Neural progenitor cell (in vitro differentiated cells): ENCODE measurements around the gene AHRR. TPM values are rescaled to one million over a fixed set of nuclear protein-coding genes. Genes with fewer than 3 reads are reported as not detected.

Source experiments
- DNase-seq: peaks from one replicate; pipeline ENCODE4 v3.0.0-alpha.2; 2016; ENCODE audit warnings: low spot score
- H2AFZ ChIP-seq: fragments of 200-600 bp; sonication (generic); replicated peaks from 2 replicates; pipeline ENCODE4 v1.6.1; 2016; ENCODE audit warnings: antibody characterized with exemption
- H3F3A ChIP-seq: fragments of 200-600 bp; sonication (generic); 2 replicates; pipeline ENCODE4 v1.6.1; 2016; ENCODE audit warnings: antibody characterized with exemption, low read depth
- H3K27ac ChIP-seq: fragments of 200-600 bp; sonication (generic); 2 replicates; pipeline ENCODE4 v1.5.1; 2016; ENCODE audit warnings: mild to moderate bottlenecking
- H3K27me3 ChIP-seq: fragments of 200-600 bp; sonication (generic); 2 replicates; pipeline ENCODE4 v1.6.1; 2016; ENCODE audit warnings: mild to moderate bottlenecking, moderate library complexity
- H3K36me3 ChIP-seq: fragments of 200-600 bp; sonication (generic); 2 replicates; pipeline ENCODE4 v1.5.1; 2016
- H3K4me1 ChIP-seq: fragments of 200-600 bp; sonication (generic); 2 replicates; pipeline ENCODE4 v1.6.1; 2016; ENCODE audit warnings: mixed run types
- H3K4me2 ChIP-seq: fragments of 200-600 bp; sonication (generic); 2 replicates; pipeline ENCODE4 v1.6.1; 2016
- H3K4me3 ChIP-seq: fragments of 200-600 bp; sonication (generic); 2 replicates; pipeline ENCODE4 v1.5.1; 2016
- H3K79me2 ChIP-seq: fragments of 200-600 bp; sonication (generic); 2 replicates; pipeline ENCODE4 v1.6.1; 2016; ENCODE audit warnings: low read depth
- H3K9ac ChIP-seq: fragments of 200-600 bp; sonication (generic); 2 replicates; pipeline ENCODE4 v1.6.1; 2016
- H3K9me3 ChIP-seq: fragments of 200-600 bp; sonication (generic); 2 replicates; pipeline ENCODE4 v1.5.1; 2016; ENCODE audit warnings: low read depth
- H4K20me1 ChIP-seq: fragments of 200-600 bp; sonication (generic); 2 replicates; pipeline ENCODE4 v1.6.1; 2016; ENCODE audit warnings: low read depth
- H3K27ac Mint-ChIP-seq: 3 replicates; pipeline ENCODE4 v1.8.0; 2021; ENCODE audit warnings: mixed read lengths
- H3K27me3 Mint-ChIP-seq: 2 replicates; pipeline ENCODE4 v1.8.0; 2022; ENCODE audit warnings: low read depth, mild to moderate bottlenecking, inconsistent platforms, moderate library complexity, mixed read lengths; ENCODE audit not compliant: insufficient read depth
- H3K36me3 Mint-ChIP-seq: 3 replicates; pipeline ENCODE4 v1.8.0; 2021; ENCODE audit warnings: mixed read lengths
- H3K4me1 Mint-ChIP-seq: 3 replicates; pipeline ENCODE4 v1.8.0; 2021; ENCODE audit warnings: mixed read lengths
- H3K4me3 Mint-ChIP-seq: 3 replicates; pipeline ENCODE4 v1.8.0; 2021; ENCODE audit warnings: mild to moderate bottlenecking, moderate library complexity, mixed read lengths
- H3K9me3 Mint-ChIP-seq: 3 replicates; pipeline ENCODE4 v1.8.0; 2020; ENCODE audit warnings: mixed read lengths
- CTCF ChIP-seq: fragments of 200-600 bp; sonication (generic); IDR thresholded peaks from 2 replicates; pipeline ENCODE4 v1.5.1; 2017; ENCODE audit warnings: antibody characterized with exemption, mild to moderate bottlenecking
- EZH2 ChIP-seq: fragments of 200-600 bp; sonication (generic); IDR thresholded peaks from 2 replicates; pipeline ENCODE4 v1.6.1; 2017; ENCODE audit warnings: antibody characterized with exemption, mild to moderate bottlenecking, moderate library complexity
- EZH2phosphoT487 ChIP-seq: fragments of 200-600 bp; sonication (generic); IDR thresholded peaks from 2 replicates; pipeline ENCODE4 v1.6.1; 2017; ENCODE audit warnings: antibody characterized with exemption
- total RNA-seq: library from RNA; depleted of rRNA; stranded (reverse); fragments of >200 nt; gene quantifications from 2 replicates; pipeline ENCODE4 v1.2.3, GENCODE V29; 2015; ENCODE audit warnings: low replicate concordance

Gene AHRR
- total RNA-seq, 1 donor from 2014 or later: 0.34 TPM

GRCh38 chr5:385321-385720 is 63.8 kb downstream of the AHRR start:
- Mint-ChIP-seq H3K27ac (no peak overlapping the region), H3K27me3 (peaks cover 15% of the 10 kb centered on the region), H3K36me3 (no peaks in the 10 kb centered on the region), H3K4me1 (peaks cover 6% of the 10 kb centered on the region), H3K4me3 (no peak overlapping the region), H3K9me3 (peaks cover 22% of the 10 kb centered on the region)
- Histone ChIP-seq H3K27ac (no peak overlapping the region), H3K9ac (no peak overlapping the region), H3K79me2 (no peaks in the 10 kb centered on the region), H3F3A (no peaks in the 10 kb centered on the region), H3K4me1 (peaks cover under 1% of the 10 kb centered on the region), H3K9me3 (no peaks in the 10 kb centered on the region), H3K4me3 (no peak overlapping the region), H2AFZ (no peak overlapping the region), H3K27me3 (peaks cover 4% of the 10 kb centered on the region), H4K20me1 (no peaks in the 10 kb centered on the region), H3K36me3 (no peaks in the 10 kb centered on the region), H3K4me2 (no peak overlapping the region)
- DNase-seq: no peak
- TF ChIP-seq EZH2phosphoT487: no peak
- TF ChIP-seq CTCF: no peak
- no peak for TF ChIP-seq EZH2

GRCh38 chr5:386432-387341 is 65.2 kb downstream of the AHRR start:
- no peaks in the 10 kb centered on the region for H3K79me2 ChIP-seq
- peaks cover 15% of the 10 kb centered on the region for H3K27me3 Mint-ChIP-seq

GRCh38 chr5:387491-388265 is 66.2 kb downstream of the AHRR start:
- no peaks in the 10 kb centered on the region for H4K20me1 ChIP-seq
- H3K4me1 Mint-ChIP-seq: peaks cover 17% of the 10 kb centered on the region
- H3K27ac Mint-ChIP-seq: peak overlapping the region; percentile 69
- no peak overlapping the region for H2AFZ ChIP-seq
- H3K79me2 ChIP-seq: no peaks in the 10 kb centered on the region
- H3K4me3 ChIP-seq: no peak overlapping the region
- DNase-seq: no peak
- H3K4me3 Mint-ChIP-seq: no peak overlapping the region
- H3K27ac ChIP-seq: no peak overlapping the region
- no peaks in the 10 kb centered on the region for H3K27me3 ChIP-seq
- H3K36me3 ChIP-seq: no peaks in the 10 kb centered on the region
- H3K36me3 Mint-ChIP-seq: no peaks in the 10 kb centered on the region
- no peaks in the 10 kb centered on the region for H3F3A ChIP-seq
- H3K9me3 ChIP-seq: no peaks in the 10 kb centered on the region
- H3K9me3 Mint-ChIP-seq: peaks cover 10% of the 10 kb centered on the region
- H3K27me3 Mint-ChIP-seq: peaks cover 12% of the 10 kb centered on the region
- H3K9ac ChIP-seq: no peak overlapping the region
- TF ChIP-seq CTCF (no peak), EZH2 (no peak), EZH2phosphoT487 (no peak)
- H3K4me2 ChIP-seq: no peak overlapping the region
- H3K4me1 ChIP-seq: peaks cover 7% of the 10 kb centered on the region

More at GRCh38 chr5:386432-387341, 65.2 kb downstream of the AHRR start:
- no peak overlapping the region for H3K4me3 Mint-ChIP-seq
- no peak overlapping the region for H3K4me2 ChIP-seq
- H3K9me3 ChIP-seq: no peaks in the 10 kb centered on the region
- TF ChIP-seq EZH2phosphoT487: no peak
- H3K9ac ChIP-seq: no peak overlapping the region
- peaks cover 18% of the 10 kb centered on the region for H3K9me3 Mint-ChIP-seq
- H3K27ac Mint-ChIP-seq: peak overlapping the region; percentile 42
- H3F3A ChIP-seq: no peaks in the 10 kb centered on the region
- no peak overlapping the region for H3K4me3 ChIP-seq
- no peak overlapping the region for H2AFZ ChIP-seq
- H4K20me1 ChIP-seq: no peaks in the 10 kb centered on the region
- H3K36me3 ChIP-seq: no peaks in the 10 kb centered on the region
- H3K27me3 ChIP-seq: peaks cover 3% of the 10 kb centered on the region
- DNase-seq: no peak
- H3K4me1 ChIP-seq: peaks cover 7% of the 10 kb centered on the region
- H3K27ac ChIP-seq: no peak overlapping the region
- no peaks in the 10 kb centered on the region for H3K36me3 Mint-ChIP-seq
- H3K4me1 Mint-ChIP-seq: peaks cover 13% of the 10 kb centered on the region
